Measurements from ENCODE around the gene NR1H2.
A peak's percentile ranks its signal among the peaks of the same experiment; 100 is the strongest.

Gene NR1H2

DNA sequence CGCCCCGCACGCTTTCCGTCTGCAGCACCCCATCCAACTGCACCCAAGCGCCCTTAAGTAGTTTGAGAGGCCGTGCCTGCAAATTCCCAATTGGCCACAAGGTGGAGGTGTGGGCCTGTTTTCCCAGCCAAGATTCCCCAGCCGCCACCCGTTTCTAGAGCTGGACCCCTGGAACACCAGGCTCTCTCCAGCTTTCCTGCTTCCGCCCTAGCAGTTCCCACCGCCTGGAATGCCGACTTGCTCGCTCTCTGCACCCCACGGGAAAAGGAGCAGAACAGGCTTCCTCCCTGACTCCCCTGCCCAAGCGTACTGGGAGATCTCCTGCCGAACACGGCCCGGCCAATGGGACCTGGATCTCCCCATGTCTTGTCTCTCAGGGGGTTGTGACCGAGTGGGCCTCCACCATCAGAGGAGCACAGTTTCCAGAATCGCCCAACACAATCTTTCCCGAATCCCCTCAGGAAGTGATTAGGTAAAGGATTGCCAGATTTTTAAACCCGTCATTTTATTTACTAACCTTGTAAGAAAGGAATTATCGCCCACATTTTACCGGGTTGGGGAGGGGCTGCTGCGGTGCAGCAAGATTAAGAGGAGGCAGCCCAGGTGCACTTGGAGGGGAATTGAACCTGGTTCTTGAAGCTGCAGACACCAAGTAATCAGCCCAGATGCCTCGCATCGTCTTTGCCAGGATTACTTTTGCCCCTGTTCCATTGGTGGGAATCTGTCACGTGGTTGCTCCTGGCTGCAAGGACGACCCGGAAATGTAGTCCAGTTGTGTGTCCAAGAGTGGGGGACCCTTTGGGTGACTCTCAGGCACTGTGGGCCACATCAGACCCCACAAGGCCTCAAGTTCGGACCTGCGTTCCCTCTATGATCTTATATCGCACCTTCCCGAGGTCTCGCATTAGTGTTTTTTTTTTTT, 7.3 kb upstream of the NR1H2 start:
- peak; percentile 93 for DNase-seq (ENCODE audit: low read depth)
- TF ChIP-seq, protein P1, sequence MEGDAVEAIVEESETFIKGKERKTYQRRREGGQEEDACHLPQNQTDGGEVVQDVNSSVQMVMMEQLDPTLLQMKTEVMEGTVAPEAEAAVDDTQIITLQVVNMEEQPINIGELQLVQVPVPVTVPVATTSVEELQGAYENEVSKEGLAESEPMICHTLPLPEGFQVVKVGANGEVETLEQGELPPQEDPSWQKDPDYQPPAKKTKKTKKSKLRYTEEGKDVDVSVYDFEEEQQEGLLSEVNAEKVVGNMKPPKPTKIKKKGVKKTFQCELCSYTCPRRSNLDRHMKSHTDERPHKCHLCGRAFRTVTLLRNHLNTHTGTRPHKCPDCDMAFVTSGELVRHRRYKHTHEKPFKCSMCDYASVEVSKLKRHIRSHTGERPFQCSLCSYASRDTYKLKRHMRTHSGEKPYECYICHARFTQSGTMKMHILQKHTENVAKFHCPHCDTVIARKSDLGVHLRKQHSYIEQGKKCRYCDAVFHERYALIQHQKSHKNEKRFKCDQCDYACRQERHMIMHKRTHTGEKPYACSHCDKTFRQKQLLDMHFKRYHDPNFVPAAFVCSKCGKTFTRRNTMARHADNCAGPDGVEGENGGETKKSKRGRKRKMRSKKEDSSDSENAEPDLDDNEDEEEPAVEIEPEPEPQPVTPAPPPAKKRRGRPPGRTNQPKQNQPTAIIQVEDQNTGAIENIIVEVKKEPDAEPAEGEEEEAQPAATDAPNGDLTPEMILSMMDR (IDR thresholded peaks at IDR 0.05; ENCODE audit: insufficient read depth, low read depth, low read length, missing control alignments): peak; percentile 85
- peak overlapping the region; percentile 96 for H3K4me3 ChIP-seq (ENCODE audit: low read depth, low read length)

DNA sequence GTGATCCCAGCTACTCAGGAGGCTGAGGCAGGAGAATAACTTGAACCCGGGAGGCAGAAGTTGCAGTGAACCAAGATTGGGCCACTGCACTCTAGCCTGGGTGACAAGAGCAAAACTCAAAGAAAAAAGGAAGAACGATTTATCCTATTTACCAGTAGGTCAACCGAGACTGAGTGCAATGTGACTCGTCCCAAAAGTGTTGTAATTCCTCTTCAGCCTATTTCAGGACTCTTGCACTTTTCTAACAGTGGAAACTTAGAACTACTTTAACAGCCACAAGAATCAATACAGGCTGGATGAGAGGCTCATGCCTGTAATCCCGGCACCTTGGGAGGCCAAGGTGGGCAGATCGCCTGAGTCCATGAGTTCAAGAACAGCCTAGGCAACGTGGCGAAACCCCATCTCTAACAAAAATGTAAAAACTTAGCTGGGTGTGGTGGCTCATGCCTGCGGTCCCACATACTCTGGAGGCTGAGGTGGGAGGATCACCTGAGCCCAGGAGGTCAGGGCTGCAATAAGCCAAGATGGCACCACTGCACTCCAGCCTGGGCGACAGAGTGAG, 4.3 kb upstream of the NR1H2 start:
- TF ChIP-seq, protein P1 (IDR thresholded peaks at IDR 0.05; ENCODE audit: insufficient read depth, low read depth, low read length, missing control alignments): no peak
- H3K4me3 ChIP-seq (ENCODE audit: low read depth, low read length): no peak overlapping the region
- no peak for DNase-seq (ENCODE audit: low read depth)

DNA sequence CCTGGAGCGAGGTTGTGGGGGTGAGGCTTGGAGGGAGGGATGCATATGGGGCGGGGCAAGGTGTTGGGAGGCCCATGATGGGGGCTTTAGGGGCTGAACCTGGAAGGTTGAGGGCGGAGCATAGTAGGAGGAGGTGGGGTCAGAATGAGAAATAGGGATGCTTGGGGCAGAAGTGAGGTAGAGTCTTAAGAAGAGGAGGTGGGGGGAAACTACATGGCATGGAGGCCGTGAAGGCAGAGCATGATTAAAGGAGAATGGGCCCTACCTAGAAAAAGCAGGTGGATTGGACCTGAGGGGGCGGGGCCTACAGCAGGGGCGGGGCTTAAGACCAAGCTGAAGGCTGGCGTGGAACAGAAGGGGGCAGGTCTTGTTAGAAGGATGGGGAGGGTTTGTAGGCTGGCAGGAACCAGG, 799 bp downstream of the NR1H2 start:
- peak overlapping the region; percentile 48 for H3K4me3 ChIP-seq (ENCODE audit: low read depth, low read length)
- DNase-seq (ENCODE audit: low read depth): no peak
- TF ChIP-seq, protein P1 (IDR thresholded peaks at IDR 0.05; ENCODE audit: insufficient read depth, low read depth, low read length, missing control alignments): no peak

DNA sequence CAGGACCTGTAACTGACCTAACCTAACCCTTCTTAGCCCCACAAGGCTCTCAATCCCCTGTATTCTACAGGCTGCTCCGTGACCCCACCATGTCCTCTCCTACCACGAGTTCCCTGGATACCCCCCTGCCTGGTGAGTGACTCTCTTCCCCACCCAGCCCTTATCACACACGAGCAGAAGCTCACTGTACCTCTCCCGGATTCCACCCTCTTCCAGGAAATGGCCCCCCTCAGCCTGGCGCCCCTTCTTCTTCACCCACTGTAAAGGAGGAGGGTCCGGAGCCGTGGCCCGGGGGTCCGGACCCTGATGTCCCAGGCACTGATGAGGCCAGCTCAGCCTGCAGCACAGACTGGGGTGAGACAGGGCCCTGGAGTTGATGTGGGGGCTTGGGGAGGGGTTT, 1.3 kb downstream of the NR1H2 start:
- H3K4me3 ChIP-seq (ENCODE audit: low read depth, low read length): no peak overlapping the region
- DNase-seq (ENCODE audit: low read depth): no peak
- TF ChIP-seq, protein P1 (IDR thresholded peaks at IDR 0.05; ENCODE audit: insufficient read depth, low read depth, low read length, missing control alignments): no peak

DNA sequence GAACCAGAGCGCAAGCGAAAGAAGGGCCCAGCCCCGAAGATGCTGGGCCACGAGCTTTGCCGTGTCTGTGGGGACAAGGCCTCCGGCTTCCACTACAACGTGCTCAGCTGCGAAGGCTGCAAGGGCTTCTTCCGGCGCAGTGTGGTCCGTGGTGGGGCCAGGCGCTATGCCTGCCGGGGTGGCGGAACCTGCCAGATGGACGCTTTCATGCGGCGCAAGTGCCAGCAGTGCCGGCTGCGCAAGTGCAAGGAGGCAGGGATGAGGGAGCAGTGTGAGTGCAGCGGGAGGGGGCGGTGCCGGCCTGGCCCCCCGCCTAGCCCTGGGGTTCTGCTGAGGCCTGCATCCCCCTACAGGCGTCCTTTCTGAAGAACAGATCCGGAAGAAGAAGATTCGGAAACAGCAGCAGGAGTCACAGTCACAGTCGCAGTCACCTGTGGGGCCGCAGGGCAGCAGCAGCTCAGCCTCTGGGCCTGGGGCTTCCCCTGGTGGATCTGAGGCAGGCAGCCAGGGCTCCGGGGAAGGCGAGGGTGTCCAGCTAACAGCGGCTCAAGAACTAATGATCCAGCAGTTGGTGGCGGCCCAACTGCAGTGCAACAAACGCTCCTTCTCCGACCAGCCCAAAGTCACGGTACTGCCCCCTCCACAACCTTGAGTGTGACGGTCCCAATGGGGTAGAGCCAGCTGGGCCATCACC, 2.1 kb downstream of the NR1H2 start:
- TF ChIP-seq, protein P1 (IDR thresholded peaks at IDR 0.05; ENCODE audit: insufficient read depth, low read depth, low read length, missing control alignments): no peak
- DNase-seq (ENCODE audit: low read depth): no peak
- no peak overlapping the region for H3K4me3 ChIP-seq (ENCODE audit: low read depth, low read length)

DNA sequence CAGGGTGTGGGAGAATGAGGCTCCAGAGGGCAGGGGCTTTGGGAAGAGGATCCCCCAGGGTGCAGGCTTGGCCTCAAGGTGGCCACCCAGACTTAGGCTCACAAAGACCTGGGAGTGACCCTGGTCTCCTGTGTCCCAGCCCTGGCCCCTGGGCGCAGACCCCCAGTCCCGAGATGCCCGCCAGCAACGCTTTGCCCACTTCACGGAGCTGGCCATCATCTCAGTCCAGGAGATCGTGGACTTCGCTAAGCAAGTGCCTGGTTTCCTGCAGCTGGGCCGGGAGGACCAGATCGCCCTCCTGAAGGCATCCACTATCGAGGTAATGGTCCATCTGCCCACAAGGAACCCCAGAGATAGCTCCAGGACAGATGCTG, 2.6 kb downstream of the NR1H2 start:
- H3K4me3 ChIP-seq (ENCODE audit: low read depth, low read length): no peak overlapping the region
- TF ChIP-seq, protein P1 (IDR thresholded peaks at IDR 0.05; ENCODE audit: insufficient read depth, low read depth, low read length, missing control alignments): no peak
- DNase-seq (ENCODE audit: low read depth): no peak

Measured in GM12865 (cell line).